Activated naive CD4-positive, alpha-beta T cell treated with anti-CD3 and anti-CD28 coated beads, Interleukin-2, amount 50 U/mL, for 72 hours (primary cell): ENCODE measurements around the gene CEACAM6. TPM values are rescaled to one million over a fixed set of nuclear protein-coding genes. Genes with fewer than 3 reads are reported as not detected.
"Not testable (repeated sequence)": the region's sequence is repeated elsewhere in the genome, so short reads cannot be mapped to it uniquely, and the experiment has no call there.

Experiments
- ATAC-seq, 2 donors: fragments of 150-1000 bp; cut with Tn5 transposase; 2 replicates each; pipeline ENCODE4 v1.10.0; 2021; ENCODE audit warnings: mild to moderate bottlenecking in 2 of 2, moderate library complexity in 2 of 2
- DNase-seq, 2 donors: peaks; one replicate each; pipeline ENCODE4 v3.0.0; 2021 to 2022; ENCODE audit warnings: low spot score in 2 of 2
- H3K27ac Mint-ChIP-seq, 2 donors: one replicate each; pipeline ENCODE4 v1.8.0; 2022; ENCODE audit warnings: mild to moderate bottlenecking in 2 of 2, mixed read lengths in 2 of 2
- H3K36me3 Mint-ChIP-seq, 2 donors: one replicate each; pipeline ENCODE4 v1.8.0; 2022; ENCODE audit warnings: mixed read lengths in 2 of 2
- H3K9me3 Mint-ChIP-seq, 2 donors: one replicate each; pipeline ENCODE4 v1.8.0; 2022; ENCODE audit warnings: mixed read lengths in 2 of 2
- total RNA-seq, 2 donors: library from RNA; stranded (reverse); gene quantifications; one replicate each; pipeline ENCODE4 v1.2.3, GENCODE V29; 2022

The CEACAM6 gene
- total RNA-seq: not detected

DNA sequence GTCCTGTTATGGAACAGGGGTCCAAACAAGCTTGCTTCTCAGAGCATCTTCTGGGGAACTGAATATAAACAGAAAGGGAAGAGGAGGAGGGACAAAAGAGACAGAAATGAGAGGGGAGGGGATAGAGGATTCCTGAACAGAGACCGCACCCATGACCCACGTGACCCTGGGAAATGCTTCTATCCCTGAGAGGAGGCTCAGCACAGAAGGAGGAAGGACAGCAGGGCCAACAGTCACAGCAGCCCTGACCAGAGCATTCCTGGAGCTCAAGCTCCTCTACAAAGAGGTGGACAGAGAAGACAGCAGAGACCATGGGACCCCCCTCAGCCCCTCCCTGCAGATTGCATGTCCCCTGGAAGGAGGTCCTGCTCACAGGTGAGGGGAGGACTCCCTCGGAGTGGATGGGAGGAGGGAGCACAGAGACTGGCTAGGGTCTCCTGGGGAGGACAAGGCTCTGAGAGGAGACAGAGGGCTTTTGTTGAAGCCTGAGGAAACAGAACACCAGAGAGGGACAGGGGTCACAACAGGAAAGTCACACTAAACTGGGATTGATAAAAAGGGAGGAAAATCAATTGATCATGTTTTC, at the start of gene CEACAM6:
Gene CEACAM6 (plus strand): TSS at position 203 of the 586 bp plus-strand sequence. CDS start 109 bp downstream, at position 312.
- Mint-ChIP-seq H3K36me3 (no peaks in the 10 kb centered on the region), H3K27ac (no peak within 1 kb of the TSS), H3K9me3 (no peaks in the 10 kb centered on the region)
- DNase-seq (no peak), ATAC-seq (no peak)

DNA sequence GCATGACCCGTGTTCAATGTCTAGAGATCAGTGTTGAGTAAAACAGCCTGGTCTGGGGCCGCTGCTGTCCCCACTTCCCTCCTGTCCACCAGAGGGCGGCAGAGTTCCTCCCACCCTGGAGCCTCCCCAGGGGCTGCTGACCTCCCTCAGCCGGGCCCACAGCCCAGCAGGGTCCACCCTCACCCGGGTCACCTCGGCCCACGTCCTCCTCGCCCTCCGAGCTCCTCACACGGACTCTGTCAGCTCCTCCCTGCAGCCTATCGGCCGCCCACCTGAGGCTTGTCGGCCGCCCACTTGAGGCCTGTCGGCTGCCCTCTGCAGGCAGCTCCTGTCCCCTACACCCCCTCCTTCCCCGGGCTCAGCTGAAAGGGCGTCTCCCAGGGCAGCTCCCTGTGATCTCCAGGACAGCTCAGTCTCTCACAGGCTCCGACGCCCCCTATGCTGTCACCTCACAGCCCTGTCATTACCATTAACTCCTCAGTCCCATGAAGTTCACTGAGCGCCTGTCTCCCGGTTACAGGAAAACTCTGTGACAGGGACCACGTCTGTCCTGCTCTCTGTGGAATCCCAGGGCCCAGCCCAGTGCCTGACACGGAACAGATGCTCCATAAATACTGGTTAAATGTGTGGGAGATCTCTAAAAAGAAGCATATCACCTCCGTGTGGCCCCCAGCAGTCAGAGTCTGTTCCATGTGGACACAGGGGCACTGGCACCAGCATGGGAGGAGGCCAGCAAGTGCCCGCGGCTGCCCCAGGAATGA, 48.4 kb upstream of the CEACAM6 start:
- peak; percentile 73 to 74 for DNase-seq
- no peaks in the 10 kb centered on the region for H3K9me3 Mint-ChIP-seq
- peak overlapping the region in 1 of 2 donors; percentile 29 for H3K27ac Mint-ChIP-seq
- H3K36me3 Mint-ChIP-seq: no peaks in the 10 kb centered on the region
- ATAC-seq: peak; percentile 91 to 93

- Mint-ChIP-seq H3K27ac (peak overlapping the region in 1 of 2 donors; percentile 29), H3K9me3 (no peaks in the 10 kb centered on the region), H3K36me3 (no peaks in the 10 kb centered on the region)
- ATAC-seq (no peak), DNase-seq (no peak)
Observed at GRCh38 chr19:41707502-41707812, 47.9 kb upstream of the CEACAM6 start.

GRCh38 chr19:41707871-41708371, 47.4 kb upstream of the CEACAM6 start:
- Mint-ChIP-seq H3K27ac (no peak overlapping the region), H3K36me3 (no peaks in the 10 kb centered on the region), H3K9me3 (no peaks in the 10 kb centered on the region)
- no peak for ATAC-seq
- DNase-seq: no peak

DNA sequence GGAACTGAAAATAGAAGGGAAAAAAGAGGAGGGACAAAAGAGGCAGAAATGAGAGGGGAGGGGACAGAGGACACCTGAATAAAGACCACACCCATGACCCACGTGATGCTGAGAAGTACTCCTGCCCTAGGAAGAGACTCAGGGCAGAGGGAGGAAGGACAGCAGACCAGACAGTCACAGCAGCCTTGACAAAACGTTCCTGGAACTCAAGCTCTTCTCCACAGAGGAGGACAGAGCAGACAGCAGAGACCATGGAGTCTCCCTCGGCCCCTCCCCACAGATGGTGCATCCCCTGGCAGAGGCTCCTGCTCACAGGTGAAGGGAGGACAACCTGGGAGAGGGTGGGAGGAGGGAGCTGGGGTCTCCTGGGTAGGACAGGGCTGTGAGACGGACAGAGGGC, 46.8 kb upstream of the CEACAM6 start, which contains the start of gene CEACAM5:
Gene CEACAM5 (plus strand): TSS at position 146 of the 400 bp plus-strand sequence. CDS start 106 bp downstream, at position 252.
- no peak for ATAC-seq
- no peaks in the 10 kb centered on the region for H3K36me3 Mint-ChIP-seq

GRCh38 chr19:41709516-41709915, 45.8 kb upstream of the CEACAM6 start:
- H3K27ac Mint-ChIP-seq, DNase-seq, H3K36me3 Mint-ChIP-seq, ATAC-seq, H3K9me3 Mint-ChIP-seq: not testable (repeated sequence)

More for the DNA sequence above, 46.8 kb upstream of the CEACAM6 start, which contains the start of gene CEACAM5:
- DNase-seq: no peak
- Mint-ChIP-seq H3K27ac (no peak within 1 kb of the TSS), H3K9me3 (no peaks in the 10 kb centered on the region)

- ATAC-seq: no peak
- no peaks in the 10 kb centered on the region for H3K9me3 Mint-ChIP-seq
- no peak overlapping the region for H3K27ac Mint-ChIP-seq
- DNase-seq: no peak
- no peaks in the 10 kb centered on the region for H3K36me3 Mint-ChIP-seq
Observed at GRCh38 chr19:41709951-41710645, 45.2 kb upstream of the CEACAM6 start.

- ATAC-seq: no peak
- DNase-seq: no peak
- Mint-ChIP-seq H3K27ac (no peak overlapping the region), H3K36me3 (no peaks in the 10 kb centered on the region), H3K9me3 (no peaks in the 10 kb centered on the region)
Observed at GRCh38 chr19:41711376-41712261, 43.7 kb upstream of the CEACAM6 start.

GRCh38 chr19:41714598-41714997, 40.7 kb upstream of the CEACAM6 start:
- DNase-seq (no peak), ATAC-seq (no peak)
- Mint-ChIP-seq H3K36me3 (no peaks in the 10 kb centered on the region), H3K9me3 (no peaks in the 10 kb centered on the region), H3K27ac (no peak overlapping the region)

GRCh38 chr19:41718761-41719160, 36.6 kb upstream of the CEACAM6 start:
- H3K27ac Mint-ChIP-seq: no peak overlapping the region
- ATAC-seq (no peak), DNase-seq (no peak)
- H3K36me3 Mint-ChIP-seq: no peaks in the 10 kb centered on the region
- no peaks in the 10 kb centered on the region for H3K9me3 Mint-ChIP-seq

DNA sequence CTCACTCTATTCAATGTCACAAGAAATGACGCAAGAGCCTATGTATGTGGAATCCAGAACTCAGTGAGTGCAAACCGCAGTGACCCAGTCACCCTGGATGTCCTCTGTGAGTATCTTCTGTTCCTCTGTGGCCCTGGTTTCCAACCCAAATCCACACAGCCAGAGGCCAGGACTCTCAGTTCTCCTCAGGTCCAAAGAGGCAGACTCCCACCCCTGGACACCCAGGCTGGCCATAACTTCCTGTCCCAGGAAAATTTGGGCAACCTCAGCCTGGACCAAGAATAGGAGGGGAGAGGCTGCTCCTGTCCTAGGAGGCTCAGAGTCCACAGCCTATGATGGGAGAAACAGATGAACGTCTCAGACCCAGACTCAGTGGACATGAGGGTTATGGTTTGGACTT, 35.2 kb upstream of the CEACAM6 start:
- Mint-ChIP-seq H3K9me3 (no peaks in the 10 kb centered on the region), H3K36me3 (no peaks in the 10 kb centered on the region), H3K27ac (no peak overlapping the region)
- ATAC-seq: no peak
- DNase-seq: no peak

- Mint-ChIP-seq H3K36me3 (no peaks in the 10 kb centered on the region), H3K27ac (no peak overlapping the region), H3K9me3 (no peaks in the 10 kb centered on the region)
- ATAC-seq: no peak
- no peak for DNase-seq
Observed at GRCh38 chr19:41726493-41726892, 28.8 kb upstream of the CEACAM6 start.

DNA sequence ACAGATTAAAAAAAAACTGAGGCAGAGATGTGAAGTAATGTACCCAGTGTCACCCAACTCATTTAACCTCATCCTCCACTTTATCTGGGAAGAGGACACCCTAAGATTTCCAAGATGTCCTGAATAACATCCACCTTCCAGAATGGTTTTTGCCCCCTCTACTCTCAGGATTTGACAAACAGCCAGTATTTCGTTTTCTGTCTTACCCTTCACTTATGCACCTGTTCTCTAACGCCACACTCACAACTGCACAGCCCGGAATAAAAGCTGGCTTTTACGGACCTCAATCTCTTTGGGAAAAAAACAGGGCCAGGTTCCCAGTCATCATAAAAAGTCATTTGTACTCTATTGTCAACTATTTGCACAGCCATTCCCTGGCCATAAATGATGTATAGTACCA, 21.2 kb upstream of the CEACAM6 start:
- no peak for DNase-seq
- Mint-ChIP-seq H3K36me3 (no peaks in the 10 kb centered on the region), H3K9me3 (no peaks in the 10 kb centered on the region), H3K27ac (no peak overlapping the region)
- ATAC-seq: no peak

GRCh38 chr19:41734585-41734984, 20.7 kb upstream of the CEACAM6 start:
- Mint-ChIP-seq H3K36me3 (no peaks in the 10 kb centered on the region), H3K27ac (no peak overlapping the region), H3K9me3 (no peaks in the 10 kb centered on the region)
- no peak for DNase-seq
- no peak for ATAC-seq

DNA sequence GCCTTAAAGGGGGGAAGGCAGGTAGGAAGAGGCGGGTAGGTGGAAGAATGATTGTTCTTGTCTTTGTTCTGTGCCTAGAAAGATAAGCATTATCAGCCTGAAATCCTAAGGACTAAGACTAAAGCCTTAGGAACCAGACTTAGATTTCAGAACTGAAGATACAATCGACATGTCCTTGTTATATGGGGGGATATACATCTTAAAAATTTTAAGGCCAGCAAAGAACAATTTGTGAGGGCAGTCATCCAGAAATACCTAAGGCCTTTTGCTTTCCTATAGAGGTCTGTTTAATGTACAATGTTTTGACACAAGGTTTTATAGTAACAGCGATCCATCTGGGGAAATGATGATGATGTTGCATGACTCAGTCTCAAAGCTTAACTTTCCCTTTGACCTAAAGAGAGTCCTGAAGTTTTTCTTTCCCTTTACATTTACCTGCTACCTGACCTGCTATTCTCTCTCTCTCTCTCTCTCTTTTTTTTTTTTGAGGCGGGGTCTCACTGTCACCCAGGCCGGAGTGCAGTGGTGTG, 20.2 kb upstream of the CEACAM6 start:
- Mint-ChIP-seq H3K27ac (peak overlapping the region in 1 of 2 donors; percentile 61), H3K9me3 (no peaks in the 10 kb centered on the region), H3K36me3 (no peaks in the 10 kb centered on the region)
- DNase-seq (no peak), ATAC-seq (peak in 1 of 2 donors; percentile 63)

DNA sequence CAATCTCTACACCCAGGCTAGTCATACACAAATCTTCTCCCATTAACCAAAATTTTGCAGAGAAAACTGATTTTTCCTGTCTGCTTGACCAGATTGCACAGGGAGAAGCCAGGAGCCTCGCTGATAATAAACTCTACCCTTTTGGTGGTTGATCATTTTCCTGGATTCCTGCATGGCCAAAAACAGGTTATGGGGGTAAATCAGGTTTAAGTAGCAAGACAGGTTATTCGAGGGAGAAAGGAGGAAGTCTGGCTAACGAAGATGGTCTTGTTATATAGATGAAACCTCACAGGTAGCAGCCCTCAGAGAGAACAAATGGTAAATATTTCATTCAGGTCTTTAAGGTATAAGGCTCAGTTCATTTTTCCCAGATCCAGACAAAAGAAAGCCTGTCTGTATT, 16.0 kb upstream of the CEACAM6 start:
- ATAC-seq (no peak), DNase-seq (no peak)
- Mint-ChIP-seq H3K27ac (peak overlapping the region in 1 of 2 donors; percentile 49), H3K9me3 (no peaks in the 10 kb centered on the region), H3K36me3 (no peaks in the 10 kb centered on the region)
